B cell (primary cell): ENCODE measurements around the gene PHKG2.

Experiments used
- EZH2 ChIP-seq: IDR thresholded peaks from 2 replicates; pipeline ENCODE4 v1.6.1; 2012; ENCODE audit warnings: borderline replicate concordance, low read depth, mild to moderate bottlenecking, moderate library complexity, low read length; ENCODE audit not compliant: insufficient read depth, poor library complexity, severe bottlenecking
- TF ChIP-seq, protein P1 (sequence below): fragments of 200-600 bp; IDR thresholded peaks from one replicate; pipeline ENCODE4 v1.8.0; 2022; ENCODE audit warnings: antibody characterized with exemption, mild to moderate bottlenecking

DNA sequence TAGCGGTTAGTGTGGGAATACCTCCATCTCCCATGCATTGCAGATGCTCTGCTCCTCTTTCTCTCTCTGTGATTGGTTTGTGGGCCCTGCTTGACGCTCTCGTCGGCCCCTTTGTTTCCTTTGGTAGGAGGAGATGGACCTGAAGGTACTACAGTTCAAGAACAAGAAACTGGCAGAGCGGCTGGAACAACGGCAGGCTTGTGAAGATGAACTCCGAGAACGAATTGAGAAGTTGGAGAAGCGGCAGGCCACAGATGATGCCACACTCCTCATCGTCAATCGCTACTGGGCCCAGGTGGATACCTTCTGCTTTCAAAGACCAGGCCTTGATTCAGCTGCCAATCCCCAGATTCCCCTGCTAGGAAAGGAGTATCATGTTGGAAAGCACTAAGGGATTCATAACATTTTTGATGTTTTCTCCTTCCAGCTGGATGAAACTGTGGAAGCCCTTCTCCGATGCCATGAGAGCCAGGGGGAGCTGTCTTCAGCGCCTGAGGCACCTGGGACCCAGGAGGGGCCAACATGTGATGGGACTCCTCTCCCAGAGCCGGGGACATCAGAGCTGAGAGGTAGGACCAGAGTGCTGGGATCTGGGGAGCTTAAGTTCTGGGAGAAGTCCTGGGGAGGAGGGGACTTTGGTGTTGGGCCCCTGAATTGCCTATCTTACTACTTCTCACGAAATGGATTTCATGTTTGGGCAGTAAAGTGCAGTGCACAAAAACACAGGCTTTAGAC is 14.9 kb downstream of the PHKG2 start:
- TF ChIP-seq, protein P1, sequence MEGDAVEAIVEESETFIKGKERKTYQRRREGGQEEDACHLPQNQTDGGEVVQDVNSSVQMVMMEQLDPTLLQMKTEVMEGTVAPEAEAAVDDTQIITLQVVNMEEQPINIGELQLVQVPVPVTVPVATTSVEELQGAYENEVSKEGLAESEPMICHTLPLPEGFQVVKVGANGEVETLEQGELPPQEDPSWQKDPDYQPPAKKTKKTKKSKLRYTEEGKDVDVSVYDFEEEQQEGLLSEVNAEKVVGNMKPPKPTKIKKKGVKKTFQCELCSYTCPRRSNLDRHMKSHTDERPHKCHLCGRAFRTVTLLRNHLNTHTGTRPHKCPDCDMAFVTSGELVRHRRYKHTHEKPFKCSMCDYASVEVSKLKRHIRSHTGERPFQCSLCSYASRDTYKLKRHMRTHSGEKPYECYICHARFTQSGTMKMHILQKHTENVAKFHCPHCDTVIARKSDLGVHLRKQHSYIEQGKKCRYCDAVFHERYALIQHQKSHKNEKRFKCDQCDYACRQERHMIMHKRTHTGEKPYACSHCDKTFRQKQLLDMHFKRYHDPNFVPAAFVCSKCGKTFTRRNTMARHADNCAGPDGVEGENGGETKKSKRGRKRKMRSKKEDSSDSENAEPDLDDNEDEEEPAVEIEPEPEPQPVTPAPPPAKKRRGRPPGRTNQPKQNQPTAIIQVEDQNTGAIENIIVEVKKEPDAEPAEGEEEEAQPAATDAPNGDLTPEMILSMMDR, result no peak
- no peak for TF ChIP-seq EZH2
